CMK (cell line): ENCODE data around the gene SYT5.
"Not testable (repeated sequence)": the region's sequence is repeated elsewhere in the genome, so short reads cannot be mapped to it uniquely, and the experiment has no call there.

Experiments
- DNase-seq: peaks from one replicate; pipeline ENCODE4 v3.0.0-alpha.2; 2010; ENCODE audit warnings: low read depth

Gene SYT5

GRCh38 chr19:55166530-55167268 lies 13.4 kb downstream of the SYT5 start, which contains the start of gene DNAAF3:
DNAAF3 (minus strand) TSS chr19:55166613; CDS start chr19:55166413, 200 bp downstream.
- peak; percentile 98 for DNase-seq

DNA sequence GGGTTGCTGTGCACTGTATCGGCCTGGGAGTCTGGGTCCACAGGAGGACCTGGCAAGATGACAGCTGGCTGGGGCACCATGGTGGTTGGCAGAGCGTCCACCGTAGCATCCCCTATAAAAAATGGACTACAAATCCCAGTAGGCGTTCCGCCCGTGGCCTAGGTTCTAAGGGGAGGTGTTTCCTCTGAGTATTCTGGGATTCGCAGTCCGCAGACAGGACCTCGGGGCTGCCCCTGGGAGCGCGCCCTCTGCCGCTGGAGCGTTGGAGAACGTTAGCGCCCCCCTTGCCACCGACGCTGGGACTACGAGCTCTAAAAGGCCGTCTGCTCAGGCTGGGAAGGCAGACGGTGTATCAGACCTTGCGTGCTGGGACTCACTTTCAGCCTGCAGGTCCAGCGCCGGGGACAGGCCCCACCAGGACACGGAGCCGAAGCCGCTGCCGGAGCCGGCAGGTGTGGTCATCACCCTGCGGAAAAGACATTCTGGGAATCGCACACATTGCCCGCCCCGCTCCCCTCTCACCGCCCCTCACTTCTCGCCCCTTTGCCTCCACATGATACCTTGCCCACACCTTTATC lies 14.0 kb downstream of the SYT5 start:
- peak; percentile 86 for DNase-seq

DNA sequence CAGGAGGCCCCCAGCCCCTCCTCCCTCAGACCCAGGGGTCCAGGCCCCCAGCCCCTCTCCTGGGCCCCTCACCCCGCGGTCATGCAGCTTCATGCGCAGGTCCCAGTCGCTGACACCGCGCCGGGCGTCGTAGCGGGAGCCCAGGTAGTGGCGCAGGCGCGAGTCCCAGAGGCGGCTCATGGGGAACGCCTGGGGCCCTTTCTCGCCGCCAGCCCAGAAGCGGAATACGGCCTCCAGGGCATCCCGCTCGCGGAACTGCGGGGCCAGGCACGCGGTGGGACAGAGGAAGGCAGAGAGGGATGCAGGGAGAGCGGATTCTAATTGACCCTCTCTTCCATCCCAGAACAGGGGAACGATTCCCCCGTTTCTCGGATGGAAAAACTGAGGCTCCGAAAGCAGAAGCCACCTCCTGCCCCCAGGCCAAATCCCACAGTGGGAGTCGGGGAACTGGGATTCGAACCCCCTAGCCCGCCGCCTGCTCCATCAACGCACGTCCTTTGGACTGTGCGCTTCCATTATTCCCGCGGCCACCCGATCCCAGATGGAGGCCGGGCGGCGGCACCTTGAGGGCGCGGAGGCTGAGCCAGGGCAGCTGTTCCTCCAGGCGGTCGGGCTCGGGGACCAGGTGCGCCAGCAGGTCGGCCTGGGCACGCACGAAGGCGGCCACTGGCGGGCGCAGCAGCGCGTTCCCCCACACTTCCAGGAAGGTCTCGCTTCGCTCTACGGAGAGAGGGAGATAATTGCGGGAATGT lies 18.3 kb downstream of the SYT5 start:
- no peak for DNase-seq

GRCh38 chr19:55160986-55161365 lies 19.1 kb downstream of the SYT5 start:
- no peak for DNase-seq

DNA sequence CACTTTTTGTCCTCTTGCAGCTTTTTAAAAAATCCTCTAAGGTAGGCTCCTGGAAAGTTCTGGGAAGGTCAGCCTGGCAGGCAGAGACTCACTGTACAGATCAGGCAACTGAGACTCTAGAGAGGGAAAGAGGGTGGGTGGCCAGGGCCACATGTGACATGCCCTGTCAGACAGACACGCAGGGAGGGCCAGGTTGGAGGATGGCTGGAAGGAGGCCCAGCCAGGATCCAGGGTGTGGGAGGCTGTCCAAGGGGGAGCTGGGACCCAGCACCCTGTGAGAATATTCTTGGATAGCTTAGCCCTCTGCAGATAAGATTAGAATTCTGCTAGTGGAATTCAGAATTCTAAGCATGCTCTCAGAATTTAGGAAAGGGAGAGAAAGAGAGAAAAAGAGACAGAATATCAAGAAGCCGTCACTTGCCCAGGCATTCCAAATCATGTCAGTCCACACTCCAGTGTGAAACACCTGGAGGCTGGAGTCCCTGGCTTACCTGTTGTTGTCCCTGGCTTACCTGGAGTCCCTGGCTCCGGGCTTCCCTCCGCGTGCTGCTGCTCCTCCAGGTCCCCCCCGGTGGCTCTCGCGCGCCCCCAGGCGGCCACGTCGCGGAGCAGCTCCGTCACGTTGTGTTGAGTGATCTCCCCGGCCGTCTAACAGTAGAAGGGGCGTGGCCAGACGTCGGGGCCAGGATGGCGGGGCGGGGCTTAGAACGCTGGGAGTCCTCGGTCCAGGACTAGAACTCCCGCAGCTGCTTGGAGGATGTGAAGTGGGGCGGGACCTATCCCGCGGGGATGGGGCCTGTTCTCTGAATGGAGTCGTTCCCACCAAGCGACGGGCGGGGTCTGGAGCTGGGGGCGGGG lies 19.7 kb downstream of the SYT5 start:
- peak; percentile 94 for DNase-seq

DNA sequence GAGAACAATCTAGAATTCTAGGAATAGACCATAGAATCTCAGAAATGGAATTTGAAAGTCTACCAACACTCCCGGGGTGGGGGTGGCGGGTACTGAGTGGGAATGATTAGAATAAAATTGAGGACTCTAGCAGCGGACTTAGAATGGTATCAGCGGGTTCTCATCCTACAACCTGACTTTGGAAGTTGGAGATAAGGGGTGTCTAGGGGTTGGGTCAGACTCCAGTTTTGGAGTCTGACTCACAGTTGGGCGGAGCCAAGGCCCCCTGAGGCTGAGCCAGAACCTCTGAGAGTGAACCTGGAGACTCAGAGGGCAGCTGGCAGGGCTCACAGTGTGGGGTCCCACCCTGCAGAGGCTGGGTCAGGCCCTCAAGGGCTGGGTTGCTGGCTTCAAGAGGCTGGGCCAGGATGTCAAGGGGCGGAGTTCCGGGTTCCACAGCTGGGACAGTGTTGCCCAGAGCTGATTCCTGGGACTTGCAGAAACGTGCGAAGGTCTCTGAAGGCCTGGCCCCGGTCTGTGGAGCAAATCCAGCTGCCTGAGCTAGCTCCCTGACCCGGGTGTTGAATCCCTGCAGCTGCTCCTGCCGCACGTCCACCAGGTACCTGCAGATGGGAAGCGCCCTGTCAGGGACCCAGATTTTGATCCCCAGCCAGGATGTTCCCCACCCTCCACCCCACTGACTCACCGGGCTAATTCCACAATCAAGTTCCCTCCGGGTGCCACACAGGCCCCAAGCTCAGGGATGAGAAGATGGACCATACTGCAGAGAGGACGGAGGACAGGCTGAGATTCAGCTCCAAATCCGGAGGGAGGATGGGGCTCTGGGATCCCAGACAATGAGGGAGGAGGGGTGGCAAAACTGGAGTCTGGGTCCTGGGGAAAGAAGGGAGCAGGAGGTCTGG lies 21.0 kb downstream of the SYT5 start:
- DNase-seq: no peak

DNA sequence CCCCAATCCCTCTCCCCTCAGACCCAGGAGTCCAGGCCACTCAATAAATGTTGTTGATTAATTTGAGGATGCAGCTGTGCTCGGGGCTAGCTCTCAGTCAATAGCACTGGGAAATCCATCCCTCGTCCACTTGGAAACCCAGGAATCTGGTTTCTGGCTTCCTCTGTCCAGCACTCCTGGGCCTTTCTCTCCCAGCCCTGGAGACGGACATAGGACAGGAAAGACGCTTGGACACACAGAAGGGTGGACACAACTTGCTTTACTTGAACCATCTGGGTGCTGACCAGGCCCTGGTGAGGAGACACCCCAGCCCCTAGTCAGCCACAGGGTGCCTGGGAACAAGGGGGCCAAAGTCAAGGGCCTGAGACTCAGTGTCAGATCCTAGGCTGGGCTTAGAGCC lies 21.7 kb downstream of the SYT5 start:
- DNase-seq: no peak

- DNase-seq: no peak
Measured at GRCh38 chr19:55157064-55157908, 22.8 kb downstream of the SYT5 start, which contains the start of gene TNNI3. TNNI3 (minus strand) TSS chr19:55157732; CDS start chr19:55157589, 143 bp downstream.

- DNase-seq: no peak
Measured at GRCh38 chr19:55156202-55157063, 23.7 kb downstream of the SYT5 start.

- DNase-seq: not testable (repeated sequence)
Measured at GRCh38 chr19:55155784-55156183, 24.3 kb downstream of the SYT5 start.

- no peak for DNase-seq
Measured at GRCh38 chr19:55153652-55154264, 26.3 kb downstream of the SYT5 start.

DNA sequence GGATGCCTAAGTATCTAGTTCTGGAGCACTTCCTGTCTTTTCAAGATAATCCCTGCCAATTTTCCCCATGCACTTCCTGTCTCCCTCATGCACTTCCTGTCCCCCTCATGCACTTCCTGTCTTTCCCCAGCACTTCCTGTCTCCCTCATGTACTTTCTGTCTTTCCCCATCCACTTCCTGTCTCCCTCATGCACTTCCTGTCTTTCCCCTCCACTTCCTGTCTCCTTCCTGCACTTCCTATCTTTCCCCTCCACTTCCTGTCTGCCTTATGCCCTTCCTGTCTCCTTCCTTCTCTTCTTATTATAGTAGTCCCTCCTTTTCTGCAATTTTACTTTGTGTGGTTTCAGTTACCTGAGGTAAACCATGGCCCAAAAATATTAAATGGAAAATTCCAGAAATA lies 28.1 kb downstream of the SYT5 start:
- DNase-seq: no peak

DNA sequence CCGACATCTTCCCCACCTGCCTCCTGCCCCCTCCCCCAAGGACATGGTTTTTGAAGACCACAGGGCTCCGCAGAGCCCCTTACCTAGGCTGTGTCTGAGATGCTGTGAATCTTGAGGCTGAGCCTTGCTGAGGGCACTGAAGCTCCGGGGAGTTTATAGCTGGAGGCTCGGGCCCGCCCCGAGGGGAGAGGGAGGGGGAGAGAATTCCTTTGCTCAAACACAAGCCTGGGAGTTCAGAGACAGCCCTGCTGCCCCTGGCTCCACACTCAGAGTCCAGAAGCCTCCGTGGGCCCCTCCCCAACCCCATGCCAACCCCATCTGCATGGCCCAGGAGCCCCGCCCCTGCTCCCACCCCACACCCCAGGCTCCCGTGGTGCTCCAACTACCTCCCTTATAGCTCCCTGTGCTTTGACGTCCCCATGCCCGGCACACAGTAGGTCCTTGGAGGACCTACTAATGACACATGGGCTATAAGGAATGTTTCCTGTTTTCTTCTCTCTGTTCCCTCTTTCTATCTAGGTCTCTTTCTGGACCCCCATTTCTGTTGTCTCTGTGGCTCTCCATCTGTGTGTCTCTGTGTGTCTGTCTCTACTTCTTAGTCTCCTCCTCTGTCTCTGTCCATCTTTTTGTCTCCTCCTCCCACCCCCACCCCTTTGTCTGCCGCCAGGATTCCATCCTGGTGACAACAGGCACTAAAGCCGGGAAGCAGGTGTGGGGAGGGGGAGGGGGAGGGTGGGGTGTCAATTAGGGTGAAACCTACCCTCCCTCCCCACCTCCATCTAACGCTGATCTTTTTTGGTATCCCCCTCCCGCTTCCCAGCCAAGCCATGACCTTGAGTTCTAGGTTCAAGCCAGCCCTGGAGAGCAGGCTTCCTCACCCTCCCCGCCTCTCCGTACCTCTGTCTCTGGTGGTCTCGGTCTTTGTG lies 30.7 kb downstream of the SYT5 start, which contains the start of gene TNNT1:
Gene TNNT1, minus strand, starts transcription at position 129 of the 926 bp plus-strand sequence. CDS start 2,049 bp downstream, outside the sequence.
- DNase-seq: no peak

DNA sequence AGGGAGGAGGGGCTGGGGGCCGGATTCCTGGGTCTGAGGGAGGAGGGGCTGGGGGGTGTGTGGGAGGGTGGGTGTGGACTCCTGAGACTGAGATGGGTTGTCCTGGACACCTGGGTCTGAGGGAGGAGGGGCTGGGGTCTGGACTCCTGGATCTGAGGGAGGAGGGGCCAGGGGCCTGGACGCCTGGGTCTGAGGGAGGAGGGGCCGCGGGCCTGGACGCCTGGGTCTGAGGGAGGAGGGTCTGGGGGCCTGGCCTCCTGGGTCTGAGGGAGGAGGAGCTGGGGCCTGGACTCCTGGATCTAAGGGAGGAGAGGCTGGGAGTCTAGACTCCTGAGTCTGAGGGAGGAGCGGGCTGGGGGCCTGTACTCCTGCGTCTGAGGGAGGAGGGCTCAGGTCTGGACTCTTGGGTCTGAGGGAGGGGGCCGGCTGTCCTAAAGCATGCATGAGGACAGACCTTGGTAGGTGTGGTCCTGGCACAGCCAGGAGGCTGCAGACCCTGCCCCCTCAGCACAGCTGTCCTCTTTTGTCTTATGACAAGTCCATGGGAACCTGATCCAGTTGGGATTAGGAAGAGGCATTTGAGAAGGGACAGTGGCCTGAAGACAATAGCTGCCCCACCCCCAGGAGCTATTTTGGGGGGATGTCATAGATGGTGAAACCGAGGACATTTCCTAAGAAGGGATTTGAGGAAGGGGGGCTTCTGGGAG lies 32.4 kb downstream of the SYT5 start:
- no peak for DNase-seq

DNA sequence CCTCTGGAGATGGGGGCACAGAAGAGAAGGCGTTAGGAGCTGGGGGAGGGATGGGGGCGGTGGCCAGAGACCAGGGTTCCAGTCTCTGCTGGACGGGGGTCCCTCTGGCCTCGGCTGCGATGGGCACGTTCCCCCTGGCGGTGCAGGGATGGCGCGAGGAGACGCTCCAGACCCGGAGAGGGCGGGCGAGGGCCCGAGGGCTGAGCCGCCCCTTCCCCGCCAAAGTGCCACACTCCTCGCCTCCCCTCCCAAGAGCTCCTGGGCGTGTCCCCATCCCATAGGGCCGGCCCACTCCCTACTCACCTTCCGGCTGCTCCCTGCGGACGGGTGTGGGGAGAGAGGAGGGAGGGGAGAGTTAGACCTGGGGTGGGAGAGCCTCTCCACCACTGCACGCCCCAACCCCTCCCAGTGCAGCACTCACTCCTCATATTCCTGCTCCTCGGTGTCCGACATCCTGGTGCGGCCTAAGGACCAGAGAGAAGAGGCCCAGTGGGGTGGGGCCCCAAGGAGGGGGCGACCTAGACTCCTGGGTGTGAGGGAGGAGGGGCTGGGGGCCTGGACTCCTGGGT lies 33.3 kb downstream of the SYT5 start:
- DNase-seq: no peak

- DNase-seq: no peak
Measured at GRCh38 chr19:55146078-55146704, 33.9 kb downstream of the SYT5 start.
